Endodermal cell (in vitro differentiated cells): ENCODE data around the gene SORL1-AS1.
A peak's percentile ranks its signal among the peaks of the same experiment; 100 is the strongest.

Experiments
- DNase-seq: peaks from one replicate; pipeline ENCODE4 v3.0.0-alpha.2; 2017
- H3K27ac ChIP-seq: 2 replicates; pipeline ENCODE4 v1.5.1; 2013; ENCODE audit warnings: mild to moderate bottlenecking, low read depth, low read length, moderate library complexity
- H3K27me3 ChIP-seq: 2 replicates; pipeline ENCODE4 v1.6.1; 2013; ENCODE audit warnings: mild to moderate bottlenecking, low read length, moderate library complexity; ENCODE audit not compliant: insufficient read depth, control insufficient read depth, poor library complexity, severe bottlenecking
- H3K36me3 ChIP-seq: 2 replicates; pipeline ENCODE4 v1.7.0; 2013; ENCODE audit warnings: mild to moderate bottlenecking, low read length, moderate library complexity; ENCODE audit not compliant: control insufficient read depth, insufficient read depth
- H3K4me1 ChIP-seq: one replicate; pipeline ENCODE4 v1.7.0; 2013; ENCODE audit warnings: low read length; ENCODE audit not compliant: control insufficient read depth, insufficient read depth
- H3K4me3 ChIP-seq: 2 replicates; pipeline ENCODE4 v1.5.1; 2013; ENCODE audit warnings: mild to moderate bottlenecking, low read length, moderate library complexity
- H3K9ac ChIP-seq: 2 replicates; pipeline ENCODE4 v1.6.1; 2013; ENCODE audit warnings: mild to moderate bottlenecking, low read length, moderate library complexity; ENCODE audit not compliant: poor library complexity, severe bottlenecking; ENCODE audit errors: extremely low read depth
- H3K9me3 ChIP-seq: 2 replicates; pipeline ENCODE4 v1.6.1; 2013; ENCODE audit warnings: mild to moderate bottlenecking, low read length, moderate library complexity; ENCODE audit not compliant: control insufficient read depth
- H3K27ac Mint-ChIP-seq: 2 replicates; pipeline ENCODE4 v1.8.0; 2020; ENCODE audit warnings: mixed read lengths
- H3K27me3 Mint-ChIP-seq: 2 replicates; pipeline ENCODE4 v1.8.0; 2021; ENCODE audit warnings: mild to moderate bottlenecking, mixed read lengths; ENCODE audit not compliant: insufficient read depth
- H3K36me3 Mint-ChIP-seq: 2 replicates; pipeline ENCODE4 v1.8.0; 2020; ENCODE audit warnings: low read depth, mixed read lengths
- H3K4me1 Mint-ChIP-seq: 2 replicates; pipeline ENCODE4 v1.8.0; 2020; ENCODE audit warnings: mixed read lengths
- H3K4me3 Mint-ChIP-seq: 2 replicates; pipeline ENCODE4 v1.8.0; 2020; ENCODE audit warnings: mild to moderate bottlenecking, moderate library complexity, mixed read lengths
- H3K9me3 Mint-ChIP-seq: 2 replicates; pipeline ENCODE4 v1.8.0; 2020; ENCODE audit warnings: mild to moderate bottlenecking, mixed read lengths
- CTCF ChIP-seq: fragments of 200-600 bp; sonication (generic); conservative IDR thresholded peaks from 2 replicates; pipeline ENCODE4 v1.5.0; 2021; ENCODE audit warnings: antibody characterized with exemption, mild to moderate bottlenecking
- WGBS, 2 experiments: methylation state at CpG; one replicate each; pipeline versions ENCODE4 v1.1.5 to v1.1.7; 2013; ENCODE audit warnings: missing lambda C conversion rate in 2 of 2, mixed read lengths in 1 of 2; ENCODE audit not compliant: insufficient coverage in 1 of 2, insufficient read length in 1 of 2; 5-methylcytosine and 5-hydroxymethylcytosine counted together

Gene SORL1-AS1

GRCh38 chr11:121449123-121449522, 3.6 kb downstream of the SORL1-AS1 start:
- Mint-ChIP-seq H3K27me3 (peaks cover 10% of the 10 kb centered on the region), H3K9me3 (no peaks in the 10 kb centered on the region), H3K4me1 (peaks cover 56% of the 10 kb centered on the region), H3K27ac (no peak overlapping the region), H3K36me3 (no peaks in the 10 kb centered on the region), H3K4me3 (no peak overlapping the region)
- WGBS, 2 experiments: 94% methylated on average over 3 to 4 of the region's 4 CpGs
- peaks cover 5% of the 10 kb centered on the region for H3K27me3 ChIP-seq
- no peak for TF ChIP-seq CTCF
- no peaks in the 10 kb centered on the region for H3K36me3 ChIP-seq
- H3K9me3 ChIP-seq: no peaks in the 10 kb centered on the region
- no peak overlapping the region for H3K9ac ChIP-seq
- H3K4me3 ChIP-seq: peak overlapping the region; percentile 22
- peaks cover 12% of the 10 kb centered on the region for H3K4me1 ChIP-seq
- no peak overlapping the region for H3K27ac ChIP-seq
- DNase-seq: no peak

GRCh38 chr11:121448431-121448941, 4.3 kb downstream of the SORL1-AS1 start:
- 80 to 98% methylated on average over 1 to 3 of the region's 3 CpGs for WGBS, 2 experiments
- no peaks in the 10 kb centered on the region for H3K36me3 ChIP-seq
- no peaks in the 10 kb centered on the region for H3K9me3 ChIP-seq
- no peak for TF ChIP-seq CTCF
- peaks cover 5% of the 10 kb centered on the region for H3K27me3 ChIP-seq
- Mint-ChIP-seq H3K36me3 (no peaks in the 10 kb centered on the region), H3K27me3 (peaks cover 10% of the 10 kb centered on the region), H3K4me1 (peaks cover 49% of the 10 kb centered on the region), H3K9me3 (no peaks in the 10 kb centered on the region), H3K4me3 (no peak overlapping the region), H3K27ac (no peak overlapping the region)
- DNase-seq: no peak
- H3K9ac ChIP-seq: no peak overlapping the region
- H3K4me1 ChIP-seq: peaks cover 12% of the 10 kb centered on the region
- H3K27ac ChIP-seq: no peak overlapping the region
- no peak overlapping the region for H3K4me3 ChIP-seq

GRCh38 chr11:121448011-121448410, 4.8 kb downstream of the SORL1-AS1 start:
- peaks cover 10% of the 10 kb centered on the region for H3K27me3 Mint-ChIP-seq

More at GRCh38 chr11:121448011-121448410, 4.8 kb downstream of the SORL1-AS1 start:
- H3K9me3 ChIP-seq: no peaks in the 10 kb centered on the region
- peaks cover 5% of the 10 kb centered on the region for H3K27me3 ChIP-seq
- TF ChIP-seq CTCF: no peak
- no peaks in the 10 kb centered on the region for H3K36me3 ChIP-seq
- Mint-ChIP-seq H3K4me3 (no peak overlapping the region), H3K9me3 (no peaks in the 10 kb centered on the region), H3K27ac (no peak overlapping the region), H3K4me1 (peaks cover 46% of the 10 kb centered on the region), H3K36me3 (no peaks in the 10 kb centered on the region)
- H3K27ac ChIP-seq: no peak overlapping the region
- H3K4me1 ChIP-seq: peaks cover 12% of the 10 kb centered on the region
- H3K4me3 ChIP-seq: no peak overlapping the region
- DNase-seq: no peak
- 94 to 98% methylated on average over 2 to 3 of the region's 4 CpGs for WGBS, 2 experiments
- H3K9ac ChIP-seq: no peak overlapping the region
